SK-N-SH (cell line): ENCODE data around the gene RNF7. TPM values are rescaled to one million over a fixed set of nuclear protein-coding genes. Genes with fewer than 3 reads are reported as not detected.
A peak's percentile ranks its signal among the peaks of the same experiment; 100 is the strongest.

Source experiments
- CTCF ChIA-PET: fragments of 300-600, 350-600 bp; formaldehyde crosslinking; extraction: SDS; loops from one replicate; lab custom pipeline; 2021; lab: Yijun Ruan, JAX
- POLR2A ChIA-PET: fragments of 350-600 bp; sonication (Branson Sonifier 250); formaldehyde crosslinking; extraction: SDS; loops from one replicate; lab custom pipeline; 2020; ENCODE audit warnings: antibody characterized with exemption, inconsistent platforms; lab: Yijun Ruan, JAX
- DNase-seq: peaks from one replicate; pipeline ENCODE4 v3.0.0; 2012
- H2AFZ ChIP-seq: fragments of 200-600 bp; sonication (generic); 2 replicates; pipeline ENCODE4 v1.8.1; 2016; ENCODE audit warnings: antibody characterized with exemption, mild to moderate bottlenecking, low read depth
- H3F3A ChIP-seq: fragments of 200-600 bp; sonication (generic); replicated peaks from 2 replicates; pipeline ENCODE3; 2016; ENCODE audit warnings: antibody characterized with exemption, mild to moderate bottlenecking; ENCODE audit not compliant: insufficient read depth
- H3K27ac ChIP-seq, 2 experiments: fragments of 200-500 bp in 1 of 2; fragments of 200-600 bp in 1 of 2; sonication (Bioruptor generic) in 1 of 2; sonication (generic), shearing (Covaris generic) in 1 of 2; 2 replicates each; pipeline versions ENCODE4 v1.5.1 to v1.6.1; 2014 to 2016; ENCODE audit warnings: low read depth in 2 of 2, inconsistent platforms in 1 of 2, low read length in 1 of 2, mild to moderate bottlenecking in 1 of 2, mixed read lengths in 1 of 2
- H3K27me3 ChIP-seq: fragments of 200-600 bp; sonication (generic), shearing (Covaris generic); 2 replicates; pipeline ENCODE4 v1.6.1; 2016; ENCODE audit warnings: mixed run types; ENCODE audit not compliant: insufficient read depth
- H3K36me3 ChIP-seq, 2 experiments: fragments of 200-500 bp in 1 of 2; fragments of 200-600 bp in 1 of 2; sonication (Bioruptor generic) in 1 of 2; sonication (generic) in 1 of 2; replicated peaks in 1 of 2; 2 replicates each; pipeline versions ENCODE3 to v1.5.1; 2014 to 2016; ENCODE audit warnings: low read length in 1 of 2, mild to moderate bottlenecking in 1 of 2; ENCODE audit not compliant: insufficient read depth in 2 of 2, control insufficient read depth in 1 of 2
- H3K4me1 ChIP-seq, 2 experiments: fragments of 200-500 bp in 1 of 2; fragments of 200-600 bp in 1 of 2; sonication (Bioruptor generic) in 1 of 2; sonication (generic), shearing (Covaris generic) in 1 of 2; 2 replicates each; pipeline versions ENCODE4 v1.5.1 to v1.6.1; 2014 to 2016; ENCODE audit warnings: low read depth in 1 of 2, low read length in 1 of 2, mixed run types in 1 of 2; ENCODE audit not compliant: insufficient read depth in 2 of 2, control insufficient read depth in 1 of 2
- H3K4me2 ChIP-seq: fragments of 200-600 bp; sonication (generic), shearing (Covaris generic); 2 replicates; pipeline ENCODE4 v1.6.1; 2017; ENCODE audit warnings: mixed run types
- H3K4me3 ChIP-seq, 2 experiments: fragments of 200-500 bp in 1 of 2; fragments of 200-600 bp in 1 of 2; sonication (Bioruptor generic) in 1 of 2; sonication (generic), shearing (Covaris generic) in 1 of 2; 2 replicates each; pipeline versions ENCODE4 v1.5.1 to v1.8.1; 2014 to 2016; ENCODE audit warnings: low read depth in 2 of 2, inconsistent platforms in 1 of 2, low read length in 1 of 2, mild to moderate bottlenecking in 1 of 2, mixed read lengths in 1 of 2, moderate library complexity in 1 of 2
- H3K79me2 ChIP-seq: fragments of 200-600 bp; sonication (generic); 2 replicates; pipeline ENCODE4 v1.8.1; 2017; ENCODE audit warnings: mild to moderate bottlenecking; ENCODE audit not compliant: insufficient read depth
- H3K9ac ChIP-seq: fragments of 200-600 bp; sonication (generic); 2 replicates; pipeline ENCODE4 v1.6.1; 2017; ENCODE audit warnings: mixed run types
- H3K9me2 ChIP-seq: fragments of 200-600 bp; sonication (generic); 2 replicates; pipeline ENCODE4 v1.6.1; 2017; ENCODE audit warnings: mixed run types
- H3K9me3 ChIP-seq: fragments of 200-600 bp; sonication (generic); 2 replicates; pipeline ENCODE4 v1.6.1; 2017; ENCODE audit warnings: mixed run types, mild to moderate bottlenecking, moderate library complexity
- H4K20me1 ChIP-seq: fragments of 200-600 bp; sonication (generic); 2 replicates; pipeline ENCODE4 v1.6.1; 2017; ENCODE audit warnings: mild to moderate bottlenecking, mixed run types; ENCODE audit not compliant: insufficient read depth
- CHD2 ChIP-seq: fragments of 150-350 bp; IDR thresholded peaks from 2 replicates; pipeline ENCODE4 v1.6.1; 2018; ENCODE audit warnings: low read length; ENCODE audit not compliant: partially characterized antibody
- ELF1 ChIP-seq: IDR thresholded peaks from 2 replicates; pipeline ENCODE4 v1.4.0; 2012
- FOSL2 ChIP-seq: IDR thresholded peaks from 2 replicates; pipeline ENCODE4 v1.4.0; 2012; ENCODE audit warnings: low read depth, mild to moderate bottlenecking, moderate library complexity, borderline replicate concordance
- GATA2 ChIP-seq: sonication (generic); formaldehyde crosslinking; IDR thresholded peaks from 2 replicates; pipeline ENCODE4 v1.5.0; 2020; ENCODE audit warnings: mild to moderate bottlenecking, missing genetic modification reagents
- JUND ChIP-seq: IDR thresholded peaks from 2 replicates; pipeline ENCODE4 v1.4.0; 2012
- MXI1 ChIP-seq: IDR thresholded peaks from 2 replicates; pipeline ENCODE4 v1.6.1; 2012; ENCODE audit warnings: mild to moderate bottlenecking, low read depth, low read length, improper control_type of control experiment
- NFIC ChIP-seq: IDR thresholded peaks from 2 replicates; pipeline ENCODE4 v1.4.0; 2012; ENCODE audit warnings: borderline replicate concordance
- RCOR1 ChIP-seq: fragments of 150-350 bp; IDR thresholded peaks from 2 replicates; pipeline ENCODE4 v1.6.1; 2017; ENCODE audit warnings: antibody characterized with exemption, low read length
- REST ChIP-seq: IDR thresholded peaks from 2 replicates; pipeline ENCODE4 v1.6.1; 2012; ENCODE audit warnings: mild to moderate bottlenecking, low read depth, low read length, moderate library complexity
- RFX5 ChIP-seq: IDR thresholded peaks from 2 replicates; pipeline ENCODE4 v1.6.1; 2012; ENCODE audit warnings: mild to moderate bottlenecking, improper control_type of control experiment, low read length
- TAF1 ChIP-seq: IDR thresholded peaks from 2 replicates; pipeline ENCODE4 v1.6.1; 2012; ENCODE audit warnings: low read depth, mild to moderate bottlenecking, low read length, moderate library complexity, borderline replicate concordance
- TCF12 ChIP-seq: IDR thresholded peaks from 2 replicates; pipeline ENCODE4 v1.4.0; 2012
- USF1 ChIP-seq: IDR thresholded peaks from 2 replicates; pipeline ENCODE4 v1.4.0; 2012; ENCODE audit warnings: low read depth, borderline replicate concordance
- WGBS: methylation state at CpG from one replicate; pipeline ENCODE4 v1.1.6; 2017; ENCODE audit warnings: low lambda C conversion rate; 5-methylcytosine and 5-hydroxymethylcytosine counted together
- polyA plus RNA-seq, 3 experiments: library from polyadenylated mRNA; depleted of rRNA; stranded (reverse); fragments of >200 nt; gene quantifications; 2 replicates each; pipeline ENCODE4 v1.2.3, GENCODE V29; 2012
- TF ChIP-seq, protein P1 (sequence below): IDR thresholded peaks from 2 replicates; pipeline ENCODE4; 2012
- TF ChIP-seq, protein P2 (sequence below): fragments of 150-350 bp; IDR thresholded peaks from 2 replicates; pipeline ENCODE4 v1.6.1; 2017; ENCODE audit warnings: antibody characterized with exemption, low read length, low read depth, borderline replicate concordance

Gene RNF7
- polyA plus RNA-seq, 1 of the 3 experiments (the other 2 are of a cell fraction): 77.1 TPM

DNA sequence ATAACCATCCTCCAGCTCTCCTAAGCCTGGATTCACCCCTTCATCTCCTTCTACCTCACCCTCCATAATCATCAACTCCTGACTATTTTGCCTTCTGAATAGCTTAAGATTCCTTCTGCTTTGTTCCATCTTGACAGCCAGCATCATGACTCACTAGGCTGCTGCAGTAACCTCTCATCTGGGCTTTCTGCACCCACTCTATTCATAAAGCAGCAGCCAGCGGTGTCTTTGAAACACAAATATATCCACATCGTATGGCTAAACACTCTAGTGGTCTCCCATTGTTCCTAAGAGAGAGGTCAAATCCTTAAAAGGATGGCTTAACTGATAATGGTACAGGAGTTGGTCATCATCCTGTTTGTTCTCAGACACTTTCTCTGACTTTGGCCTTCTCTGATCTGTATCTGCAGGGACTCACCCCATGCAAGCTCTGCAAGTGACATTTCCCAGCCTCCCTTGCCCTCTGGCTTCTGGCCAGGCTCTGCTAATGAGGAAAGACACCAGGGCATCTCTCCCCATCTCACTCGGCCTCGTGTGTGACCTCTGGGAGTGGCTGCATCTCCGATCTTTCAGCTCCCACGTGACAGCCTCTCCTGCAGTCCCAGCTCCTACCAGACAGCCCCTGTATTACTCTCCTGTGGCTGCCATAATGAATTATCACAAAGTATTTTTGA, 31.3 kb downstream of the RNF7 start:
- 44% methylated on average over 6 of the region's 6 CpGs for WGBS
- Histone ChIP-seq H3K27ac (no peak overlapping the region), H3K4me1 (peaks cover 0 to 11% of the 10 kb centered on the region in 2 experiments; a peak in 1 of 4 replicates), H3K4me3 (no peak overlapping the region), H3K4me2 (no peak overlapping the region), H3K27me3 (no peaks in the 10 kb centered on the region), H3K9ac (no peak overlapping the region), H2AFZ (no peak overlapping the region), H3K36me3 (no peaks in the 10 kb centered on the region), H4K20me1 (no peaks in the 10 kb centered on the region), H3F3A (no peaks in the 10 kb centered on the region), H3K79me2 (no peaks in the 10 kb centered on the region), H3K9me2 (no peaks in the 10 kb centered on the region), H3K9me3 (no peaks in the 10 kb centered on the region)
- TF ChIP-seq TAF1: no peak
- TF ChIP-seq GATA2 (CRISPR knock-in tag): peak; percentile 74
- TF ChIP-seq, protein P1, sequence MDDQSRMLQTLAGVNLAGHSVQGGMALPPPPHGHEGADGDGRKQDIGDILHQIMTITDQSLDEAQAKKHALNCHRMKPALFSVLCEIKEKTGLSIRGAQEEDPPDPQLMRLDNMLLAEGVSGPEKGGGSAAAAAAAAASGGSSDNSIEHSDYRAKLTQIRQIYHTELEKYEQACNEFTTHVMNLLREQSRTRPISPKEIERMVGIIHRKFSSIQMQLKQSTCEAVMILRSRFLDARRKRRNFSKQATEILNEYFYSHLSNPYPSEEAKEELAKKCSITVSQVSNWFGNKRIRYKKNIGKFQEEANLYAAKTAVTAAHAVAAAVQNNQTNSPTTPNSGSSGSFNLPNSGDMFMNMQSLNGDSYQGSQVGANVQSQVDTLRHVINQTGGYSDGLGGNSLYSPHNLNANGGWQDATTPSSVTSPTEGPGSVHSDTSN: no peak
- TF ChIP-seq FOSL2: no peak
- TF ChIP-seq CHD2: no peak
- TF ChIP-seq TCF12: no peak
- TF ChIP-seq RFX5: no peak
- peak; percentile 15; the same call in 1 of the 2 replicates for TF ChIP-seq NFIC
- TF ChIP-seq REST: no peak
- TF ChIP-seq RCOR1: 0 out of 2 replicates have a peak, but pooled peaks have one; percentile 37
- POLR2A ChIA-PET: no interaction called here
- CTCF ChIA-PET: interaction anchor here (1.4 kb wide), 1 partner anchor 31 kb away, joined by 9 read pairs; the partner anchor contains the start of gene RNF7
- peak; percentile 77 for DNase-seq

- no peaks in the 10 kb centered on the region for H3K9me2 ChIP-seq
Measured at GRCh38 chr3:141773676-141774075, 35.6 kb downstream of the RNF7 start.

More at GRCh38 chr3:141773676-141774075, 35.6 kb downstream of the RNF7 start:
- H3K36me3 ChIP-seq: no peaks in the 10 kb centered on the region
- H3K4me3 ChIP-seq: no peak overlapping the region
- no peak overlapping the region for H3K4me2 ChIP-seq
- CTCF ChIA-PET: interaction anchor here (0.6 to 1.4 kb wide), 3 partner anchors 35 to 1564 kb away, joined by 3 to 5 read pairs (median 5); no protein-coding TSS in a partner anchor
- TF ChIP-seq ELF1 (no peak), RFX5 (no peak), JUND (no peak), MXI1 (no peak), USF1 (no peak)
- TF ChIP-seq, protein P2, sequence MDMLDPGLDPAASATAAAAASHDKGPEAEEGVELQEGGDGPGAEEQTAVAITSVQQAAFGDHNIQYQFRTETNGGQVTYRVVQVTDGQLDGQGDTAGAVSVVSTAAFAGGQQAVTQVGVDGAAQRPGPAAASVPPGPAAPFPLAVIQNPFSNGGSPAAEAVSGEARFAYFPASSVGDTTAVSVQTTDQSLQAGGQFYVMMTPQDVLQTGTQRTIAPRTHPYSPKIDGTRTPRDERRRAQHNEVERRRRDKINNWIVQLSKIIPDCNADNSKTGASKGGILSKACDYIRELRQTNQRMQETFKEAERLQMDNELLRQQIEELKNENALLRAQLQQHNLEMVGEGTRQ: no peak
- TF ChIP-seq, all 33 proteins: peak for 0
- Histone ChIP-seq H3K9ac (no peak overlapping the region), H3K9me3 (no peaks in the 10 kb centered on the region), H3F3A (no peaks in the 10 kb centered on the region), H2AFZ (no peak overlapping the region), H4K20me1 (no peaks in the 10 kb centered on the region), H3K27me3 (no peaks in the 10 kb centered on the region), H3K79me2 (no peaks in the 10 kb centered on the region), H3K4me1 (peaks cover 0 to 11% of the 10 kb centered on the region in 2 experiments; a peak in 1 of 4 replicates), H3K27ac (no peak overlapping the region)
- WGBS: 93% methylated on average over 6 of the region's 6 CpGs
- POLR2A ChIA-PET: no interaction called here
- no peak for DNase-seq
